Measurements from ENCODE around the gene ARMH3.

DNA sequence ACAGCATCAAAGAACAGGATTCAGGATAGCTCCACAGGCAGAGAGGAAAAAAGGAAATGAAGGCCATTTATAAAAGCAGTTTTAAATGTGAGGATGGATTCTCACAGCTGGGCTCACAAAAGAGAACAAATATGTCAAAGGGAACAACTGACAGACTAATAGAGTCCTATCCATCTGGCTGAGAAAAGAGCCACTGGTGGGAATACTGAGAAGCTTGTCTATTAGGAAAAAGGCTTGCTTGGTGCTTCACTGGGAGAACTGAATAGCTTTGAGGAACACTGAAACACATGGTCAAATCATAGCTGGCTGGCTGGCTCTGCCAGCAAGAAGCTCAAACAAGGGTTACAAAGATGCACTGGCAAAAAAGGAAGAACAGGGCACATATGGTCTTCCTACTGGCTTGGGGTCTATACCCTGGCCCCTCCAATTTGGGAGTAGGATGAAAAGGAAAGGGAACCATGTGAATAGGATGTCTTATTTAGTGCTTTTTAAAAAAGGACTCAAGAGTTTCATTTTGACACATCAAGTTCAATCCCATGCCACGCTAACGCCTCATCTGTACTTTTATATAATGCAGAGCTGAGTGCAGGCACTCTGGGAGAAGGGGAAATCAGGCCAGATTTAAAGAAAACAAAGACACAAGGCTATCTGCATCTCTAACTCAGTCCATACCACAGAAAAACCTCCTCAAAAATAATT, 167.6 kb downstream of the ARMH3 start:
- TF ChIP-seq, protein P1, sequence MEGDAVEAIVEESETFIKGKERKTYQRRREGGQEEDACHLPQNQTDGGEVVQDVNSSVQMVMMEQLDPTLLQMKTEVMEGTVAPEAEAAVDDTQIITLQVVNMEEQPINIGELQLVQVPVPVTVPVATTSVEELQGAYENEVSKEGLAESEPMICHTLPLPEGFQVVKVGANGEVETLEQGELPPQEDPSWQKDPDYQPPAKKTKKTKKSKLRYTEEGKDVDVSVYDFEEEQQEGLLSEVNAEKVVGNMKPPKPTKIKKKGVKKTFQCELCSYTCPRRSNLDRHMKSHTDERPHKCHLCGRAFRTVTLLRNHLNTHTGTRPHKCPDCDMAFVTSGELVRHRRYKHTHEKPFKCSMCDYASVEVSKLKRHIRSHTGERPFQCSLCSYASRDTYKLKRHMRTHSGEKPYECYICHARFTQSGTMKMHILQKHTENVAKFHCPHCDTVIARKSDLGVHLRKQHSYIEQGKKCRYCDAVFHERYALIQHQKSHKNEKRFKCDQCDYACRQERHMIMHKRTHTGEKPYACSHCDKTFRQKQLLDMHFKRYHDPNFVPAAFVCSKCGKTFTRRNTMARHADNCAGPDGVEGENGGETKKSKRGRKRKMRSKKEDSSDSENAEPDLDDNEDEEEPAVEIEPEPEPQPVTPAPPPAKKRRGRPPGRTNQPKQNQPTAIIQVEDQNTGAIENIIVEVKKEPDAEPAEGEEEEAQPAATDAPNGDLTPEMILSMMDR (conservative IDR thresholded peaks at IDR 0.05 in 1 of 2, IDR thresholded peaks at IDR 0.05 in 1 of 2; ENCODE audit: extremely low read depth in 1 of 2, insufficient read depth in 1 of 2, low read depth in 1 of 2, low read length in 2 of 2) = no peak
- no peak for TF ChIP-seq EZH2 (IDR thresholded peaks at IDR 0.05; ENCODE audit: borderline replicate concordance, low read length)

All from mammary epithelial cell (primary cell).